Stimulated activated CD4-positive, alpha-beta T cell treated with anti-CD3 and anti-CD28 coated beads, Interleukin-2, amount 100 ng/mL, for 4 hours (primary cell): Measurements from ENCODE around the gene CEMP1.
"Not testable (repeated sequence)": the region's sequence is repeated elsewhere in the genome, so short reads cannot be mapped to it uniquely, and the experiment has no call there.

Source experiments
- DNase-seq: peaks from one replicate; pipeline ENCODE4 v3.0.0-alpha.2; 2020; ENCODE audit warnings: low read depth

CEMP1 gene

GRCh38 chr16:2535625-2536013, 4.4 kb upstream of the CEMP1 start:
- no peak for DNase-seq

- not testable (repeated sequence) for DNase-seq
Measured at GRCh38 chr16:2534335-2534734, 3.1 kb upstream of the CEMP1 start.

- DNase-seq: no peak
Measured at GRCh38 chr16:2533912-2534311, 2.7 kb upstream of the CEMP1 start.

GRCh38 chr16:2533142-2533755, 2.0 kb upstream of the CEMP1 start:
- DNase-seq: not testable (repeated sequence)

- DNase-seq: no peak
Measured at GRCh38 chr16:2532494-2533141, 1.4 kb upstream of the CEMP1 start.

- DNase-seq: peak; percentile 96
Measured at GRCh38 chr16:2531696-2532493, 687 bp upstream of the CEMP1 start.

- no peak for DNase-seq
Measured at GRCh38 chr16:2530629-2531318, 434 bp downstream of the CEMP1 start.

- no peak for DNase-seq
Measured at GRCh38 chr16:2529961-2530628, 1.1 kb downstream of the CEMP1 start.

- no peak for DNase-seq
Measured at GRCh38 chr16:2529061-2529931, 1.9 kb downstream of the CEMP1 start.

GRCh38 chr16:2528161-2529060, 2.8 kb downstream of the CEMP1 start:
- no peak for DNase-seq

GRCh38 chr16:2527784-2528100, 3.5 kb downstream of the CEMP1 start:
- no peak for DNase-seq

GRCh38 chr16:2527071-2527783, 4.0 kb downstream of the CEMP1 start:
- DNase-seq: no peak

GRCh38 chr16:2526135-2526534, 5.1 kb downstream of the CEMP1 start:
- DNase-seq: no peak

GRCh38 chr16:2524339-2524938, 6.8 kb downstream of the CEMP1 start:
- DNase-seq: no peak

- no peak for DNase-seq
Measured at GRCh38 chr16:2523801-2524231, 7.4 kb downstream of the CEMP1 start.

GRCh38 chr16:2520784-2521531, 10.2 kb downstream of the CEMP1 start:
- DNase-seq: no peak

GRCh38 chr16:2520097-2520783, 11.0 kb downstream of the CEMP1 start, which contains the start of gene AMDHD2:
TSS of gene AMDHD2 (plus strand) at chr16:2520371. CDS start at chr16:2520459, 88 bp downstream.
- DNase-seq: peak; percentile 85

- DNase-seq: no peak
Measured at GRCh38 chr16:2519711-2520080, 11.5 kb downstream of the CEMP1 start.
